GM03348 (cell line): ENCODE data around the gene UBE2J2.

Experiments used
- DNase-seq: peaks from one replicate; pipeline ENCODE4 v3.0.0; 2012; ENCODE audit warnings: low spot score

The UBE2J2 gene

DNA sequence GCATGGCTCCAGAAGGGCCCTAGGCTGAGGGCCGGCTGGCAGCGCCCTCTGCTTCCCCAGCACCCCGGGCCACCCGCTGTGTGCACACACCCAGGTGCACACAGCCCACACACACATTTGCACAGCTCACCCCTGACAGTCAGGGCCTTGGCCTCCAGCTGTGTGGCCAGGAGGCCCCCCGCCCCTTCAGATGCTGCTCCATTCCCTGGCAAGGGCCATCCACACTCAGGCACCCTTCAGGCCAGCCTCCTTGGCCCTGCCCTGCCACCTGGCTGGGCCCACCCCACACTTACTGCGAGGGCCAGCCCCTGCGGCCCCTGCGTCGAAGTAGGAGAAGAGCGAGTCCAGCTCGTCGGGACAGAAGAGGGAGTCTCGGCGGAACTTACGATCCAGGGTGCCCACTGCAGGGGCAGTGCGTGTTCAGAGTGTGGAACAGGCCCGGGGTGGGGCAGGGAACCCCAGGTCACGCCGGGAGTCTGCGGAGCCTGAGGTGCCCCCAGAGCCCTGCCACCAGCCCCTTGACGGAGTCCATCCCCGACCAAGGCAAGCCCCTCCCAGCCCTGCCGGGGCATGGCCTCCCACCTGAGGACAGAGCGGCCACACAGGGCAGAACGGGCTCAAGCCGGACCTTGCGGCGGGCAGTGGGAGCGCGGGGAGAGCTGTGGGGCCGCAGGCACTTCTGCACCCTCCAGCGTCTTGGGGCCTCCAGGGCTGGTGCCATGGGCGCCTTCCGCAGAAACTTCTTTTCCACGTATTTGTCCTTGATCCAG lies 21.7 kb upstream of the UBE2J2 start:
- no peak for DNase-seq

DNA sequence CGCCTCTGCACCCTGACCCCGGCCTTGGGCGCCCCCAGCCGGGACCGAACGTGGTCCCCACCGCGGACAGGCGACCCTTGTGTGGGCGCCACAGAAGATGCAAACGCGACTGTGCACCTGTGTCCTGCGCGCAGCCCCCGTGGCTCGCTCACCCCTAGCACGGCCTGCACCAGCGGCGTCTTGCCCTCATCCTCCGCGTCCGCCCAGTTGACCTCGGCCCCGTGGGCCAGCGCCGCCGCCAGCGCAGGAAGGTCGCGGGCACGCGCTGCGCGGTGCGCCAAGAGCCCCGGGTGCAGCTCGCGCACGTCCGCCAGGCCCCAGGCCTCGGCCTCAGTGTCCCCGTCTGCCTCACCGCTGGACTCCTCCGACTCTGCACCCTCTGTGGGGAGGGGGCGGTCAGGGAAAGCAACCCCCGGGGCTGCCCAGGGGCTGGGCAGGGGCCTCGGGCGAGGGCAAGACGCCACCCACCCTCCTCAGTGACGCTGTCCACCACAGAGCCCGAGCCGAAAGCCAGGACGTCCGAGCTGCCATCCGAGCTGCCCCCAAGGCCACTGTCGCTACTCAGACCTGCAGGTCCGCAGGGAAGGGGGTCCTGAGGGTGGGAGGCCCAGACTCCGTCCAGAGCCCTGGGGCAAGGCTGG lies 20.7 kb upstream of the UBE2J2 start:
- no peak for DNase-seq

DNA sequence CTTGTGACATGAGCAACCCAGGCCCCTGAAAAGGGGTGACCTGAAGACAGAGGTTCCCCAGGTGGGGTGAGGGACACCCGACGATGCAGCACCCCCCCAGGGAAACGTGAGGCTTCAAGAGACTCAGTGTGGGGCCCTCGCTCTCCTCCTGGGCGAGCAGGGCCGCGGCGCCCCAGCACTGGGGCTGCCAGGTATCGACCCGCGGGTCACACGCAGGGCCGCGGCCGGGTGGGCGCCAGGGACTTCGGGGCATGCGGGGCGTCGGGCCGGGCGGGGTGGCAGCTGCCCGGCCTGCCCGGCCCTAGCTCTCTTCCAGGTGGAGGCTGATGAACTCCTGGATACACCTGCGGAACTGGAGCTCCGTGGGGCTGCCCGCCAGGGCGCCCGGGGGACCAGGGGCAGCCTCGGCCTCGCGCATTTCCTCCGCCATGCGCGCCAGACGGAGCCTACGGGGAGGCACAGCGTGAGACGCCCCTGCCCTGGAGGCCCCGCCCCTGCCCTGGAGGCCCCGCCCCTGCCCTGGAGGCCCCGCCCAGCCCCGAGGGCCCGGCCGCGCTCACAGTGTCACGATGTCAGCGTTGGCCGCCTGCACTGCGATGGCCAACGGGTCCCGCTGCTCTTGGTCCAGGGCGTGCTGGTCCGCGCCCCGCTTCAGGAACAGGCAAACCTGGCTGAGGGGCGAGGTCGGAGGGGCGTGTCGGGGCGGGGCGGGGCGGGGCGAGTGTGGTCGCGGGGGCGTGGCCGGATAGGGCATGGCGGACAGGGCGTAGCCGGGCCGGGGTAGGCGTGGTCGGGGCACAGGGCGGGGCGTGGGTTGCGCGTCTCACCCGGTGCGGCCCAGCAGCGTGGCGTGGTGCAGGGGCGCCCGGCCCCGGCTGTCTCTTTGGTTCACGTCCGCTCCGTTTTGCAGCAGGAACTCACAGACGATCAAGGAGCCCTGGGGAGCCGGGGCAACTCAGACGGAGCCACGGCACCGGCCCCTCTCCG lies 19.9 kb upstream of the UBE2J2 start:
- no peak for DNase-seq

DNA sequence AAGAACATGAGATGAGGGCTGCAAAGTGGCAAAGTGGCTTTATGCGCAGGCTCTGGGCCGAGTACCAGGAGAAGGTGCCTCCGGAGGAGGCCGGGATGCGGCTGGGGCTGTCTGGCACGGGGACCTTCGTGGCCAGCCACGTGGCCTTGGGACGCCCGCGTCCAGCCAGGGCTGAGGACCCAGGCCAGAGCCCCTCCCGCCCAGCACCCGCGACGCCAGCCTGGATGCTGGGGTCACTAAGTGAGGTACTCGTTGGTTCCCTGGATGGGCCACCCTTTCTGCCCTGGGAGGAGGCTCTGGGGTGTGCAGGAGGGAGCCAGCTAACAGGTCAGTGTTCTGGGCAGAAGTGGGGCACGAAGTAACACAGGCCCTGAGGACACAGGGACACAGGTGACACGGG lies 19.2 kb upstream of the UBE2J2 start:
- DNase-seq, result no peak

DNA sequence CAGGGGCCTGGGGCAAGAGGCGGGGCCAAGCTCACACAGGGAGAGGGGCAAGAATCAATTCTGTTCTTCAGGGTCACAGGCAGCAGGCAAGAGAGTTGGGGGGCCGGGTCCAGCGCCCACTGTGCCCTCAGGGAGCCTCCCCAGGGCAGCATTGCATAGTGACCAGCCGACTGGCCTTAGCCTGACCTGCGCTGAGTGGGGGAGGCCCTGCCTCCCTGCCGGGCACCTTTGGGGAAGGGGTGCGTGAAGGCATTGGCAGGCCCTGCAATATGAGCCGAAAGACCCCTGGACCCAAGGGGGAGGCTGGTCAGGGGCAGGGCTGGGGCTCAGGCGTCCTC lies 18.8 kb upstream of the UBE2J2 start:
- DNase-seq, result no peak

DNA sequence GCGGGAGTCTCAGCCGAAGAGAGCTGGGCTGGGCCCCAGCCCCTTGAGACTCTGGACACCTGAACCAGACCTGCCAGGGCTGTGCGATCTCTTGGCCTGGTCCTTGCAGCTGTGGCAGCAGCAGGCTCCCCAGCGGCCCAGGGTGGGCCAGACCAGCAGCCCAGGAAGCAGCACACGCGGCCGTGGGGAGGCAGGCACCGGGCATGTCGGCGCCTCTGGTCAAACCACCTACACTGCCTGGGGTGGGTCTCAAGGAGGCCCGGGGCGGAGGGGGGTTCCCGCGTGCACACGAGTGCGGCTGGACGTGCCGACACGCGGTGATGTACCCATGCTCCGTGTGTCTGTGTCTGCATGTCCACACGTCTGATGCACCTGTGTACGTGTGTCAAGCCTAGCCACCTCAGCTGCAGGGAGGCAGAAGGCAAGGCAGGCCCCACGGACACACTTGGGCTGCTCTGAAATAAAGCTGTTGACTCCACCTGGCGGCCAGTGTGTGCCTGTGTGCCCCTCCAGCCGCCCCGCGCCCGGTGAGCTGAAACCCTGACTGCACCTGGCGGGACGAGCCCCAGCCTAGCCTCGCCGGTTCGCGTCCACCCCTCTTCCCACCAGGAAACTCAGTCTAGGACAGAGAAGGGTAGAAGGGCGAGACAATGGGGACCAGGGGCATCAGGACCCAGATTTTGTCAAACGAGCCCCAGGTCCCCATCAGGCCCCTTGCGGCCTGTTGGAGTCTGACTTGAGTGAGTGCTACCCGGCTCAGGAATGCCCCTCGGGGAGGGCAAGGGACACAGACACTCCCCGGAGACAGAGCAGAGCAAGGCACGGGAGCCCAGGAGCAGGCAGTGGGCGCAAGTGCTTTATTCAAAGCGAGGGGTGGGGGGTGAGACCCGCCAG lies 18.1 kb upstream of the UBE2J2 start:
- peak; percentile 68 for DNase-seq

DNA sequence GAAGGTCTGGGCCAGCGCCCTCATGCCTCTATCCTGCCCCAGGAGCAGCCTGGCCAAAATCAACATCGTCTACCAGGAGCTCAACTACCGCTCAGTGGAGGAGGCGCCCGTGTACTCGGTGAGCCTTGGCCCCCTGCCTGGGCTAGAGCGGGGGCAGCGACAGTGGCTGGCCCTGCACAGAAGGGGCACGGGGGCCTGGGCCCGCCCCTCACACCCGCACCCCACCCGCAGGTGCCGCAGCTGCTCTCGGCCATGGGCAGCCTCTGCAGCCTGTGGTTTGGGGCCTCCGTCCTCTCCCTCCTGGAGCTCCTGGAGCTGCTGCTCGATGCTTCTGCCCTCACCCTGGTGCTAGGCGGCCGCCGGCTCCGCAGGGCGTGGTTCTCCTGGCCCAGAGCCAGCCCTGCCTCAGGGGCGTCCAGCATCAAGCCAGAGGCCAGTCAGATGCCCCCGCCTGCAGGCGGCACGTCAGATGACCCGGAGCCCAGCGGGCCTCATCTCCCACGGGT lies 17.4 kb upstream of the UBE2J2 start:
- no peak for DNase-seq

DNA sequence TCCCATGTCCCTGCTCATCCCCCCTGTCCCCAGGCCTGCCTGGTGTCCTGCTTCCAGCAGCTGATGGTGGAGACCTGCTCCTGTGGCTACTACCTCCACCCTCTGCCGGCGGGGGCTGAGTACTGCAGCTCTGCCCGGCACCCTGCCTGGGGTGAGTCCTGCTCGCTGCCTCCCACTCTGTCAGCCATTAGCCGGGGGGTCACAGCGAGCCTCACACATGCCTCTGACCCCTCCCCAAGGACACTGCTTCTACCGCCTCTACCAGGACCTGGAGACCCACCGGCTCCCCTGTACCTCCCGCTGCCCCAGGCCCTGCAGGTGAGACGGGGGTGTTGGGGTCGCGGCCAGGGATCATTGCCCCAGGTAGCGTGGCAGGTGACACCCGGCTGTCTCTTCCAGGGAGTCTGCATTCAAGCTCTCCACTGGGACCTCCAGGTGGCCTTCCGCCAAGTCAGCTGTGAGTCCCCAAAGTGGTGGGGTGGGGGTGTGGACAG lies 16.6 kb upstream of the UBE2J2 start:
- peak; percentile 87 for DNase-seq

DNA sequence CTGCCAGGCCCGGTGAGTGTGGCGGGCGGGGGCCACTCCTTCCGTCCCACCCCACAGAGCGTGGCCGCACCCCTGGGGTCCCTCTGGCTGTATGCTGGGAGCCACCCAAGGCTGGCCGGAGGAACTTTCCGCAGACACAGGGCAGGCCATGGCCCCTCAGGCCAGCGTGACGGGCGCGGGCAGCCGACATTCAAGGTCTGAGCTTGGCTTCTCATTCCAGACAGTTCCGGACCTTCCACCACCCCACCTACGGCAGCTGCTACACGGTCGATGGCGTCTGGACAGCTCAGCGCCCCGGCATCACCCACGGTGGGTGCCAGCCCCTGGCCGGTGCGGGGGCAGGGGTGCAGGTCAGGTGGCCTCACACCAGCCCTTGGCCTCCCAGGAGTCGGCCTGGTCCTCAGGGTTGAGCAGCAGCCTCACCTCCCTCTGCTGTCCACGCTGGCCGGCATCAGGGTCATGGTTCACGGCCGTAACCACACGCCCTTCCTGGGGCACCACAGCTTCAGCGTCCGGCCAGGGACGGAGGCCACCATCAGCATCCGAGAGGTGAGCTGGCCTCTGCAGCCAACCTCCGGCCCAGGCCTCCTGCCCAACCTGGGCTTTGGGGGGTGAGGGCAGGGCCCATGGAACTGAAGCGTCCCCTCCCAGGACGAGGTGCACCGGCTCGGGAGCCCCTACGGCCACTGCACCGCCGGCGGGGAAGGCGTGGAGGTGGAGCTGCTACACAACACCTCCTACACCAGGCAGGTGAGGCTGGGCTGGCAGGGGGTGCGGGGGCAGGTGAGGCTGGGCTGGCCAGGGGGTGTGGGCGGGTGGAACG lies 13.8 kb upstream of the UBE2J2 start:
- DNase-seq, result no peak

DNA sequence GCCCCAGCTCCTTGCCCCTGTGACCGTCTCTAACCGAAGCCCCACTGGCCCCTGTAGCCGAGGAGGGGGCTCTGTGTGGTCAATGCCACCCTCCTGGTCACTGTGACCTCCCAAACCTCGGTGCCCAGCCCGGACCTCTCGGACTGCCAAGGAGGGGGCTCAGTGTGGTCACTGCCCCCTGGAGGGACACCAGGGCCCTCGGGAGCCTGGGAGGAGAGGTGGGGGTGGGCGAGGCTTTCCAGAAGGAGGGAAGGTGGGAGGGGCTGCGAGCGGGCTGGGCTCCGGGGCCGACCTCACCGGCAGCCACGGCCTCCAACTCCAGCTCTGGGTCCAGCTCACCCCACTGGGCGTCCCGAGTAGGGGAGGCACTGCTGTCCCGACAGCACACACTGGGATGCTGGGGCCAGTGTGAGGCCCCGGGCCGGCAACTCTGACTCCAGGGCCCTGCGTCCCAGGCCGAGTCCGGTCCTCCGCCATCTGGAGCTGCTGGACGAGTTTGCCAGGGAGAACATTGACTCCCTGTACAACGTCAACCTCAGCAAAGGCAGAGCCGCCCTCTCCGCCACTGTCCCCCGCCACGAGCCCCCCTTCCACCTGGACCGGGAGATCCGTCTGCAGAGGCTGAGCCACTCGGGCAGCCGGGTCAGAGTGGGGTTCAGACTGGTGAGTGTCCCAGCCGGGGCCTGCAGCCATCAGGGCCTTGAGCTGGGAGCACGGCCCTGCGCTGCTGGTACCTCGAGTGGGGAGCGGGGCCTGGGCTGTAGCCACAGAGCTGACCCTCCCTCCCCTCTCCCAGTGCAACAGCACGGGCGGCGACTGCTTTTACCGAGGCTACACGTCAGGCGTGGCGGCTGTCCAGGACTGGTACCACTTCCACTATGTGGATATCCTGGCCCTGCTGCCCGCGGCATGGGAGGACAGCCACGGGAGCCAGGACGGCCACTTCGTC lies 12.9 kb upstream of the UBE2J2 start:
- DNase-seq, result no peak

DNA sequence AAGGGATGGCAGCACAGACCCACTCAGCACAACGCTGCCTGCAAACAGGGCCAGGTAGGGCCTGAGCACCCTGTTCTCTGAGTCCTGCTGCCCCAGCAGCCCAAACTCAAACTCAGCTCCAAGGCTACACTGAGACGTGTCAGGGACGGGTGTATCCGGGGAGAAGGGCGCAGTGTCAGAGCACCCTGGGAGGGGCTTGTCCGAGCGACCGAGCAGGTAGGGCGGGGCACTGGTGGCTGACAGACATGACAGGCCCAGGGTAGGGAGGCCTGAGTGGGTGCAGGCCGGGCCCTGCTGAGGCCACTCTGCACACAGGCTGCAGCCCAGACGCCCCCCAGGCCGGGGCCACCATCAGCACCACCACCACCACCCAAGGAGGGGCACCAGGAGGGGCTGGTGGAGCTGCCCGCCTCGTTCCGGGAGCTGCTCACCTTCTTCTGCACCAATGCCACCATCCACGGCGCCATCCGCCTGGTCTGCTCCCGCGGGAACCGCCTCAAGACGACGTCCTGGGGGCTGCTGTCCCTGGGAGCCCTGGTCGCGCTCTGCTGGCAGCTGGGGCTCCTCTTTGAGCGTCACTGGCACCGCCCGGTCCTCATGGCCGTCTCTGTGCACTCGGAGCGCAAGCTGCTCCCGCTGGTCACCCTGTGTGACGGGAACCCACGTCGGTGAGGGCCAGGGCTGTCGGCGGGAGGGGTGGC lies 12.1 kb upstream of the UBE2J2 start:
- DNase-seq, result no peak

DNA sequence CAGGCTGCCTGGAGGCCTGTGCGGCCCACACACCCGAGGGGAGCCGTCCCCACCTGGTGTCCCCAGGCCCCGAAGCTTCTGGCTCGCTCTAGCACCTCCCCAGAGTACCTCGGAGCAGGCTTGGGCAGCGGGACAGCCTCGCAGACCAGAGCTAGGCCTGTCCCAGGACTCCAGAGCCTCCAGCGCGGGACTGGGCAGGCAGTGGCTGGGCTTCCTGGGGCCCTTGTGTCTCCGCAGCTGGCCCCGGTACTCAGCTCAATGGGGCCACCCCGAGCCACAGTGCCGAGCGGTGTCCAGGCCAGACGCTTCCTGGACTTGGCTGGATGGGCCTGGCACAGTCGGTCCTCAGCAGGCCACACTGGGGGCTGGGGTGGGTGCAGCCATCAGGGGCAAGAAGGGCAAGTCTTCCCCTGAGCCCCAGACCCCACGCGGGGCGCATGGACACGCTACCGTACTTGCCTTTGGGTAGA lies 11.5 kb upstream of the UBE2J2 start:
- DNase-seq, result no peak

DNA sequence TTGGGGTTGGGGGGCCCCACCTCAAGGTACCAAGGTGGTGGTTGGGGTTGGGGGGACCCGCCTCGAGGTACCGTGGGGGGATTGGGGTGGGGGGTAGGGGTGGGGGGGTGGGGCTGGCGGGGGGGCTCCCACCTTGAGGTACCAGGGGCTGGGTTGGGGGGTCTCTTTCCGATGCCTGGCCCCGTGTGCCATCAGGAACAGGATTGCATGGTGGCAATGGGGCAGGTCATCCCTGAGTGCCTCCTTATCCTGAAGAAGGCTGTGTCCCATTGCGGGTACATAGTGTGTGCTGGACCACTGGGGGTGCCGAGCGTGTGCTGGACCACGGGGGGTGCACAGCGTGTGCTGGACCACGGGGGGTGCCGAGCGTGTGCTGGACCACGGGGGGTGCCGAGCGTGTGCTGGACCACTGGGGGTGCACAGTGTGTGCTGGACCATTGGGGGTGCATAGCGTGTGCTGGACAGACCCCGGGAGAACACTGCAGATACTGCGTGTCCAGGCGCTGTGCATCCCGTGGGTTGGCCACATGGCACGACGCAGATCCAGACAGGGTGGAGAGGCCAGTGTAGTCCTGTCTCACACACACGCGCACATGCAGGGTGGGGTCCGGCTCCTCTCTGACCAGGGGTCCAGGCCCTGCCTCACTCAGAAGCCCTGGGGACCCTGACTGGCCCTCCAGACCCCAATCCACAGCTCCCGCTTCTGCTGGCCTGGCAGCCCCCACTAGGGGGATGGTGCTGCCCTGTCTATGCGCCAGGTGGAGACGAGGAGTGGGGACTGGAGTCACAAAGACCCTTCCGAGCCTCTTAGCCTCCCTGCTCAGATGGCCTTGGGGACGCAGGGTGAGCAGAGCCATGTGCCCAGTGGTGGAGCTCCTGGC lies 10.8 kb upstream of the UBE2J2 start:
- no peak for DNase-seq

DNA sequence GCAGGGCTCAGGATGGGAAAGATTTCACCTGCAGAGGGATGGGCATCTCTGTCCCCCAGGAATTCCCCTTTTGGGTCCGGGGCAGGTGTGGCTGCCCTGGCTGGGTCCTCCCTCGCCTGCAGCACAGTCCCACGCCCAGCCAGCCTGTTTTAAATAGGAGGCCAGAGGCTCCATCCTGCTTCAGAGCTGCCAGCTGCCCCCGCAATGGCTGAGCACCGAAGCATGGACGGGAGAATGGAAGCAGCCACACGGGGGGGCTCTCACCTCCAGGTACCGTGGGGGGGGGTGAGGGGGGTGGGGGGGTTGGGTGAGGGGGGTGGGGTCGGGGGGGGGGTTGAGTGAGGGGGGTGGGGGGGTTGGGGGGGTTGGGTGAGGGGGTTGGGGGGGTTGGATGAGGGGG lies 10.2 kb upstream of the UBE2J2 start:
- DNase-seq, result peak; percentile 44

DNA sequence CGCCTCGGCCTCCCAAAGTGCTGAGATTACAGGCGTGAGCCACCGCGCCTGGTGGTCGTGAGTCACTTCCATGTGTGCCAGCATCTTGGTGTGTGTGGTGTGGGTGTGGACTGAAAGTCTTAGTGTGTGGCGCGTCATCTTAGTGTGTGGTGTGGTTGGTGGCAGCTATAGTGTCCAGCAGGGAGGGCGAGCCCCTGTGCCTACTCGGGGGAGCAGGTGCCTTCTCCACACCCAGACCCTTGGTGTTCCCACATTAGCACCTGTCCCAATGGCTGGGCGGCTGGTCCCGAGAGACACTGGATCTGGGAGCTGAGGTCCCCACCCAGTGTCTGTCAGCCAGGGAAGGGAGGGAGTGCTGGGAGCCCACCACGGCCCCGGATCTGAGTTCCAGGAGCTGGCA lies 9.3 kb upstream of the UBE2J2 start:
- DNase-seq, result no peak

DNA sequence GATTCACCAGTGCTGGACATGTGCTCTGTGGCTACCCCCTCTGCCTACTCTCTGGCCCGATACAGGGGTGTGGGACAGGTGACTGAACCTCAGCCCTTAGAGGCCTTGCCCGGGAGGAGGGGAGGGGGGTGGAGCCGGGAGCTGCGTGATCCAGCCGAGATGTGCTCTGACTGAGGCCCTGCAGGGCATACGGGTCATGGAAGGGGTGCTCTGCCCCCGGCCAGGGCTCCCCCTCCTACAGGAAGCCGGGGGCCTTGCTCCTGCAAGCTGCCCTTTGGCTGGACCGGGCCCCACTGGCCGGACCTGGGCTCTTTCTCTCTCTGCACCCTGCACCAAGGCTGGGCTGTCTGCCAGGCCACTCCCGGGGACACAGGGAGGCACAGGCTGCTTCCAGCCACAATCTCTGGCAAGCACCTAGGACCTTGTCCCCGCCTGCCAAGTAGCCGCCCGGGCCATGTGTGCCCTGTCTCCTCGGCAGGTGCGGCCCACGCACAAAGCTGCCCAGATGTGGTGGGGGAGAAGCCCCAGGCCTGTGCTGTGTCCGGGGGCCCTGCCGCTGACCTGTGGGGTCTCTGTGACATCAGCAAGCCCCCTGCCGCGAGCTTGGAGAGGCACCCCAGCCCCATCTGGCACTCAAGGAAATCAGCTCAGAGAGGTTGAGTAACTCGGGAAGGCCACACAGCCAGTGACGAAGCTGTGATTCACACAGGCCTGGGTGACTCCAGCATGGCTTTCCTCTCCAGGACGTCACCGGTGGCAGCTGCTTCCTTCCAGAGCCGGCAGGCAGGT lies 8.1 kb upstream of the UBE2J2 start:
- peak; percentile 57 for DNase-seq
